Globus pallidus (tissue), 1 donor: ENCODE data around the gene GIMAP7.
"Not testable (repeated sequence)": the region's sequence is repeated elsewhere in the genome, so short reads cannot be mapped to it uniquely, and the experiment has no call there.

Source experiments
- DNase-seq: peaks from one replicate; pipeline ENCODE4 v3.0.0-alpha.2; 2015; ENCODE audit warnings: low spot score

The GIMAP7 gene

DNA sequence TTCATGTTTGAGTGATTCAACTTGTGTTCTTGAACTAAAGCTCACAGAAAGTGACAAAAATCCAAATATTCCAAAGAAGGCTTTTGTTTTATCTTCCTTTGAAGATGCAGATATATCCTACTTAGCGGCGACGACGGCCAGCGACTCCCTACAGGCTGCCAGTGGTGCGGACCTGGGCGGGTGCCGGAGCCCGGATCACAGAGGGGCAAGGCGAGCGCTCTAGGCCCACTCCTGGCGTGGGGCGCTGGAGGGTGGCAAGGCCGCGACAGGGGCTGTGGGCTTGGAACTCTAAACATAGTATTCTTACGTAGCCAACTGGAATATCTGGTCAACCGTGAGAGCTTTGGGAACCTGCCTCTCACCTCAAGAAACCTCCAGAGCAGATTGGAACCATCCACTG lies 914 bp upstream of the GIMAP7 start:
- DNase-seq: no peak

DNA sequence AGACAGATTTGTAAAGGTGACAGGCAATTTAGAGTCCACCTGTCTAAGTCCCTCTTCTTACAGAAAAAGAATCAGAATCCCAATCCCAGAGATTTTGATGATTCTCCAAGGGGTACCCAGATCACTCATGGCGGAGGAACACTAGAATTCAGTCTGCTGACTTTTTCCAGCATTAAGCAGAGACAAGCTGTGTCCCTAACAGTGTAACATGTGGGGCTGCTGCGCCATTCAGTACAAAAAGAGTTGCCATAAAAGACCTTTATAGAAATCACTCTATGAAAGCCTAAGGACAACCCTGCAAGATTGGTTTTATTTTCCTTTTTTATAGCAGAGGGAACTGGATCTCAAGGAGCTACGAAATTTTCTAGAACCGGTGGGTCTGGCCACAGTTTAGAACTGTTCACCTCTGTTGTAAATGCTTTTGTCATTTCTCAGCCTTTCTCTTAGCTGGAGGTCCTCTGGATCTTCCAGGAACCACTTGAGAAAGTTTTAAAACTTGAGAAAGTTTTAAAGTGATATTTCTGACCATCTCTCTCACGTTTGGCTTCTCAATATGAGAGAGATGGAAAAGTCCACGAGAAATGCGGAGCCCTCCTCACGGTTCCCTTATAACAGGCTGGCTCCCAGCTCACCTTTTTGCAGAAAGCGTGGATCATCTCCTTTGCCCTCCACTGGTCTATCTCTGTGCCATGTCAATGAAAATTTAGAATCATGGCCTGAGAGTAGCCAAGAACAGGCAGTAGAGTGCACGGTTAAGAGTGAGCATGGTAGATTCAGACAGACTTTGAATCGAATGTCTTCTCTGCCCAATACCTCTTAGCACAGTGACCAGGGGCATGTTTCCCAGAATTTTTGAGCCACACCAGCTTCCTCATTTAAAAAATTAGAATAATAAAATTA lies 826 bp downstream of the GIMAP7 start:
- no peak for DNase-seq

DNA sequence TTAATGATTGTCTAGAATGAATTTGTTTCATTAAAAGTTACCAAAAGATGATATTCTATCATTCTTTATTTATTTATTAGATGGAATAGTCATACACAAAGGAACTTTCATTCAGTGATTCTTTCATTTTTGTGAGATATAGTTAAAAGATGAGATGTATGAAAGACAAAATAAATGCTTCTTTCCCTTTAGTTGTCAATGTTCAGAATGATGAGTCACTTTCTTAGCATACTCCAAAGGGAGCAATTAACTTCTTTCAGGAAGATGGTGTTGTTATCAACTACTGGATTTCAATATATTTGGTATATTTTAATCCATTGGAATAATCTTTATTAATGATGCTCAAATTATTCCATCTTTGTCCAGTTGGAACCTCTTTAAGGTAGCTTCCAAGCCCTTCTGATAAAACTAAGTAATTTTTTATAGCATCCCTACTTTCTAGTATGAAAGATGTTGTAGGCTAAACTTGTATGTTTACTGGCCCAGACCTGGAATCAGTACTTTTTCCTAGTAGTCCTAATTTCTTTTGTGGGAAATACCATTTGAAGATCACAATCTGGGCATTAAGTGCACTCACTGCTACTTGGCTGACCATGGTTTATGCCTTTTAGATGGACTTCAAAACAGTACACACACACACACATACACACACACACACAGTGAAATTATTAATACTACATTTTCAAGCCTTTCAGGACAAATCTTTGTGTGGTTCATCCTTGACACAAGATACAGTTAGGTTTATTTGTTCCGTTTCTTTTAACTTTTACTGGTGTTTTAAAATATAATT lies 2.5 kb downstream of the GIMAP7 start:
- DNase-seq: no peak

DNA sequence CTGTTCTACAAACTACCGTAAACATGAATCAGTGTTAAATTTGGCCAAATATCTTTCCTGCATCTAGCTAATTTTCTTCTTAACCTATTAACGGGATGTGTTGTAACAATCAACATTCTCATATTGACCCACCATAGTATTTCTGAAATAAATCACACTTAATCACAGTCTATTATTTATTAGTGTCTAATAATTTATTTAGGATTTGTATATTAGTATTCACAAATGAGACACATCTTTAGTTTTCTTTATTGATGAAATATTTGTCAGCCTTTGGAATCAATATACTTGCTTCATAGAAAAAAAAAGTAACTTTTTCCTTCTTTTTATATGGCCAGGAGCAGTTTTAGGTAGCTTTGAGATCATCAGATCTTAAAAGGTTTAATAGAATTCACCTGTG lies 4.6 kb downstream of the GIMAP7 start:
- DNase-seq: no peak

DNA sequence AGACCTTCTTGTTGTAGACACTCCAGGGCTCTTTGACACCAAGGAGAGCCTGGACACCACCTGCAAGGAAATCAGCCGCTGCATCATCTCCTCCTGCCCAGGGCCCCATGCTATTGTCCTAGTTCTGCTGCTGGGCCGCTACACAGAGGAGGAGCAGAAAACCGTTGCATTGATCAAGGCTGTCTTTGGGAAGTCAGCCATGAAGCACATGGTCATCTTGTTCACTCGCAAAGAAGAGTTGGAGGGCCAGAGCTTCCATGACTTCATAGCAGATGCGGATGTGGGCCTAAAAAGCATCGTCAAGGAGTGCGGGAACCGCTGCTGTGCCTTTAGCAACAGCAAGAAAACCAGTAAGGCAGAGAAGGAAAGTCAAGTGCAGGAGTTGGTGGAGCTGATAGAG lies 5.5 kb downstream of the GIMAP7 start:
- DNase-seq: no peak

DNA sequence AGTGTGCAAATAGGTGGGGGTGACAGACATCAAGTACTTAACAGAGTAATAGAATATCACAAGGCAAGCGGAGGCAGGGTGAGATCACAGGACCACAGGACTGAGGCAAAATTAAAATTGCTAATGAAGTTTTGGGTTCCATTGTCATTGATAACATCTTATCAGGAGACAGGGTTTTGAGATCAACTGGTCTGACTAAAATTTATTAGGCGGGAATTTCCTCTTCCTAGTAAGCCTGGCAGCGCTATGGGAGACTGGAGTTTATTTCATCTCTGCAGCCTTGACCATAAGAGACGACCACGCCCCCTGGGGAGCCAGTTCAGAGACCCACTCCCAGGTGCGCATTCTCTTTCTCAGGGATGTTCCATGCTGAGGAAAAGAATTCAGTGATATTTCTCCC lies 8.3 kb downstream of the GIMAP7 start:
- not testable (repeated sequence) for DNase-seq

DNA sequence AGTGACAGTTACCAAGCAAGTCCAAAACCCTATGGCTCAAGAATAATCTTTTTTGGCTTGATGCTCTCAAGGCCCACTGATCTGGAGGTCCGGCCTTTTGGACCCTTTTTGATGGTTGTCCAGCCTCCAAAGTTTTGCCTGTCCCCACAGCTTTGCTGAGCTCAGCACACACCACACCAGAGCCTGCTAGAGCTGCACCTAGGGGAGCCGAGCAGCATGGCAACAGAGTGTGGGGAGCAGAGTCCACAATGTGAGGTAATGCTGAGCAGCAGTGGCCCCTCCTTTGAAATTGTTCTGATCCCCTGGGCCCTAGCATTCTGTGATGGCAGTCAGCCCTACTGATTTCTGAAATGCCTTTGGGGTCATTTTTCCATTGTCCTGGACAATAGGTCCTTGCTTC lies 9.3 kb downstream of the GIMAP7 start:
- no peak for DNase-seq

DNA sequence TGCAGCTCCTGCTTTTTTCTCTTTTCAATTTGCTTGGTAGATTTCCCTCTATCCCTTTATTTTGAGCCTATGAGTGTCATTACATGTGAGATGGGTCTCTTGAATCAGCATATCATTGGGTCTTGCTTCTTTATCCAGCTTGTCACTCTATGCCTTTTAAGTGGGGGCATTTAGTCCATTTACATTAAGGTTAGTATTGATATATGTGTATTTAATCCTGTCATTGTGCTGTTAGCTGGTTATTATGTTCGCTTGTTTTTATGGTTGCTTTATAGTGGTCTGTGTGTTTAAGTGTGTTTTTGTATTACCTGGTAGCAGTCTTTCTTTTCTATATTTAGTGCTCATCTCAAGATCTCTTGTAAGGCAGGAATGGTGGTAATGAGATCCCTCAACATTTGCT lies 17.0 kb downstream of the GIMAP7 start:
- no peak for DNase-seq

DNA sequence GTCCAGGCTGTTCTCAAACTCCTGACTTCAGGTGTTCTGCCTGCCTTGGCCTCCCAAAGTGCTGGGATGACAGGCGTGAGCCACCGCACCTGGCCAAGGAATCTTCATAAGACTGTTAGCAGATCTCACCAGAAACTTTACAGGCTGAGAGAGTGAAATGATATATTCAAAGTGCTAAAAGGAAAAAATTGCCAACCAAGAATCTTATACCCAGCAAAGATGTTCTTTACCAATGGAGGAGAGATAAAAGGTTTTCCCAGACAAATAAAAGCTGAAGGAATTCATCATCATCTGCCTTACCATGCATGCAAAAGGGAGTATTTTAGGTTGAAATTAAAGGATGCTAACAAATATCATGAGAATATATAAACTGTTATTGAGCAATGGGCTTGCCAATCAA lies 23.6 kb downstream of the GIMAP7 start:
- no peak for DNase-seq

DNA sequence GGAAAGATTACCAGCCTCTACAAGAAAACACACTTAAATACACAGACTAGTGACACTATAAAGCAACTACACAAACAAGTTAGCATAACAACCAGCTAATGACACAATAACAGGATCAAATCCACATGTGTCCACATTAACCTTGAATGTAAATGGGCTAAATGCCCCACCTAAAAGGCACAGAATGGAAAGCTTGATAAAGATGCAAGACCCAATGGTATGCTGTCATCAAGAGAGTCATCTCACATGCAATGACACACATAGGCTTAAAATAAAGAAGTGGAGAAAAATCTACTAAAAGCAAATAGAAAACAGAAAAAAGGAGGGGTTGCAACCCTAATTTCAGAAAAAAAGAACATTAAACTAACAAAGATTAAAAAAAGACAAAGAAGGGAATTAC lies 38.5 kb downstream of the GIMAP7 start:
- no peak for DNase-seq

DNA sequence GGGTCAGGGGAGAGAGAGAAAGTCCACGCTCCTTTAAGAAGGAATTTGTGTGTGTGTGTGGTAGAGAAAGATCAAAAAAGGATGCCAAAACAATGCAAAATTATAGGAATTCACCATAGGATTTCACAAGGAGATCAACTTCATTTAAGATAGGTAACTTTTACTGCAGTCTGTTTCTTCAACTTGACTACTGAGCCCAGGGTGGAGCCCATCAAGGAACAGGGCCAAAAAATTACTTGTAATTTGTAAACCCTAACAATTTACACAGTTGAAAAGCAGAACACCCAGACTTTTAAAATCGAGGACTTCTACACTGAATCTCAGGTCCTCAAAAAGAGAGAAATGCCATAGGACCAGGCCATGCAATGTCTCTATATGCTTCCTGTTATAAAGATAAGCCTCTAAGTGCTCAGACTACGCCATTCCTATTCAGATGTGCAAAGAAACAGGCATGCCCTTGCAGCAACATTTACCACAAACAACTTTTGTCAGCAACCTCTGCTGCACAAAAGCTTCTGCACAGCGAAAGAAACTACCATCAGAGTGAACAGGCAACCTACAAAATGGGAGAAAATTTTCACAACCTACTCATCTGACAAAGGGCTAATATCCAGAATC lies 42.0 kb downstream of the GIMAP7 start:
- DNase-seq: no peak

DNA sequence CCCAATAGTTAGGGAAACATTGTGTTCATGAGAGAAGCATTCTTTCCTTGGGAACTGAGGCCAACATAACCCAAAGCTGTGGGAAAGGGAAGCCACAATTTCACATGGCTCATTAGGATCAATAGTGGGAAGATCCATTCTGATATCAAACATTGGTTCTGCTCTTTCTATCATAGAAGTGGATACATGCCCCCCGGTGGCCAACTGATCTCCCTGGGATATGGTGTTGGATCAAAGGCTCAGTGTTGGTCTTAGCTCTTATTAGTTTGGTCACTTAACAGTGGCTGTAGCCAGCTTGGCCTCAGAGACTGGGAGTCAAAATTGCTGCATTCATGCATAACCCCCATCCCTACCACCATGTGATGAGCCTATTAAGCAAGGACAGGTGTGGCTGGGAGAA lies 45.8 kb downstream of the GIMAP7 start:
- no peak for DNase-seq

DNA sequence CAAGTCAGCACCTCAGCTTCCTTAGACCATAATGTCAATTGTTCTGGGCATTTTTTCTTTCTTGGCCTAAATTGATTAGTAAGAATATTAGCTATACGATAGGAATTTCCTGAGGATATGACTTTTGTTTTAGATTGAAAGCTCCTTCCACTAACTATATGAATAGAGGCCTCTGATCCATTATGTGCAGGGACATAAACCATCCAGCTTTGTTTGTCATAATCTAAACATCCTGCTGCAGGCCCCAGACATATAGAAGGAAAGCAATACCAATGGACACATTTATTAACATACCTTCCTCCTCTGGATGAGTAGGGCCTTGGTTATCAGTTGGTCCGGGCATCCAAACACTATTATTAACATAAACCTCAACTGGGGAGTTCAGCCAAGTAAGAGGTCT lies 48.2 kb downstream of the GIMAP7 start:
- DNase-seq: no peak

DNA sequence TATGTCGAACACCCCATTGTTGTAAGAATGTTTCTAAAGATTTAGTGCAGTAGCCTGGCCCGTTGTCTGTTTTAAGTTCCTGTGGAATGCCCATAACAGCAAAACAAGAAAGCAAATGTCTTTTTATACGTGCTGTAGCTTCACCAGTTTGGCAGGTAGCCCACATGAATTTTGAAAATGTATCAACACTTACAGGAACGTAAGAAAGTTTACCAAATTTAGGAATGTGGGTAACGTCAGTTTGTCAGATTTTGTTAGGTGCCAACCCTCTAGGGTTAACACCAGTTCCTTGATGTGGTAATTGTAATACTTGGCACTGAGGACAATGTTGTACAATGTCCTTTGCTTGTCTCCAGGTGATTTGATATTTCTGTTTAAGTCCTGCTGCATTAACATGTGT lies 49.3 kb downstream of the GIMAP7 start:
- DNase-seq: no peak

DNA sequence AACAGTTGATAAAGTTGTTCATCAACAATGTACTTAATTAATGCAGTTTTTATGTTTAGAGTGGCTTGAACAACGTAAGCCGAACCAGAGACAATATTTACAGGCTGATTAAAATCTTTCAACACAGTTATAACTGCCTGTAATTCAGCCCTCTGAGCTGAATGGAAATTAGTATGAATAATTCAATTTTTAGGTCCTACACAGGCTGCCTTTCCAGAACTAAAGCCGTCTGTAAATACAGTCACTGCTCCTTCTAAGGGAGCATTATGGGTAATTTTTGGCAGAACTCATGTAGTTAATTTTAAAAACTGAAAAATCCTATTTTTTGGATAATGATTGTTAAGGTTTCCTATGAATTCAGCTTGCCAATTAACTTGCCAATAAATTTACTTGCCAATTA lies 49.9 kb downstream of the GIMAP7 start:
- no peak for DNase-seq

DNA sequence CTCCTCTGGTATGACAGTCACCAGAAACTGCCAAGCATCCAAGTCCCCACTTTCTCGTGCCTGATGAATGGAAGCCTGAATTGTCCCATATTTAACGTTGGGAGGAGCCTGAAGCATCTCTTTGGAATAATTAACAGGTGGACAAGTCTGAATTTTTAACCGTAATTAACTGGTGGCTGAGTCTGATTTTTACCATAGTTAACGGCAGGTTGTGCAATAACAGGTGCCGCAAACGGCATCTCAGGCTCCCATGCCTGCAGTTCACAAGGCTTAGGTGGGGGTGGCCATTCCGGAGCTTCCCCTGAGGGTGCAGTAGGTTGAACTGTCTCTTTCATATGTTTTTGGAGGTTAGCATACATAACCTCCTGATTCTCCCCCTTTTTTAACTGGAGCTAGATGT lies 50.6 kb downstream of the GIMAP7 start:
- DNase-seq: no peak

DNA sequence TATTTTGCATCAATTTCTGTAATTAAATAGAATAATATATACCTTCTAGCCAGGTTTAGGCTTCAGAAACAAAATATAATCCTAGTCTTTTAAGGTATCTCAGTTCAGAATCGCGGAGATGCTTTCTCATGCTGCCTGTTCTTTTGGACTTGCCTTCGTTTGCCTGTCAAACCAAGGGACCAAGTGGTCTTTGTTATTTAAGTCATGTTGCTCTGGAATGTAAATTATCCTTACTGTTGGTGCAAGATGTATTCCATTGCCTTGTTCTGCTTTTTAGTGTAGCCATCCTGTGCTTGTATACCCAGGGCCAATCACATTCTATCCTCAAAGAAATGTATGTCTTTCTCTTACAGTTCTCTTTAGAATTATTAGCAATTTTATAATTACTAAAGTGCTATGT lies 51.5 kb downstream of the GIMAP7 start:
- no peak for DNase-seq

DNA sequence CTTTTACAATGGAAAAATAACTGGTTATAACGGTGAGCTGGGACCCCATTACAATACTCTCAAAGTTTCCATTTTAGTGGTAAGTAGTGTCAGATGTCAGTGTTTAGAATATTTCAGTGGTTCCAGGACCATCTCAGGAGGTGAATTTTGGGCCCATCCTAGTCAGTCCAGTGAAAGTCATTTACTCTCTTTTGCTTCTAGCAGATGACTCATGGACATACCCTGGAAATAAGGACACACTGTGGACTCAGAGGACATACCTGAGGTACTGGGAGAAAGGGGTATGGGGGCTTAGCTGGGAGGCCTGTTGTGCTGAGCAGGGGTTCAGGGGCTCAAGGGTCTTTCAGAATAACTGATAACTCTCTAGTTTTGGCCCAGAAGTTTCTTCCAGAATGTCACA lies 51.9 kb downstream of the GIMAP7 start:
- DNase-seq: no peak

DNA sequence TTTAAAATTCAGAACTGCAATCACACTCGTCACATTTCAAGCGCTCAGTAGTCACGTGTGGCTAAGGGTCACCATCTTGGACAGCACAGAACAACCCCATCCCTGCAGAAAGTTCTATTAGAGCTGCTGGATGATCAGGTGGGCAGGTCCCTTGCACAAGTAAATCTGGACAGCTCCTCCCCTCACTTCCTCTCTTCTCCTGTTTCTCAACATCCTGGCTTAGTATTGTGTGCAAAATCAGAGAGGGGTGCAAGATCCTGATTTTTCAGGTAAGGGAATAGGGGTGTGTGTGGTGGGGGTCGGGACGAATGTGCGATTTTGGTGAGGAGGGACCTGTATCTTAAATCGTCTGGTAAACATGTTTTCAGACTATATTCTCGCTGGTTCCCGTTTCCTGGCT lies 52.5 kb downstream of the GIMAP7 start, which contains the start of gene GIMAP4:
TSS of gene GIMAP4 (plus strand) at position 222 of the 400 bp plus-strand sequence. CDS start 2,512 bp downstream, outside the sequence.
- DNase-seq: peak; percentile 23

DNA sequence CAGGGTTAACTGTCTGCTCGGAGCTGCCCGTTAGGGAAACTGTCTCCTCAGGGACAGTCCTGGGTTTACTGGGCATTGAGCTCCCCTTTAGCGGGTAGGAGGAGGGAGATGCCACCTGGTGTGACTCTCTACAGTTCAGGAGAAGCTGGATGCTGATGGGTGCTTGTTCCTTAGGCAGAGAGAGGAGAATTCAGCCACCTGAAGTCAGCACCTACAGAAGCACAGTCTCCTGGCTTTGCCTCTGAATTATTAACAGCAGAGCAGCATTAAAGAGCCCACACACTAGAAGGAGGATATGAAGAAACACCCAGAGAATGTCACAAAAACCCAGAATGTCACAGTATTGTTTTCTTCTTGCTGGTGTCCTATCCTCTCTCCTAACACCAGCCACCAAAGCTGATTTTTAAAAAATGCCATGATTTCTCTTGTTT lies 53.2 kb downstream of the GIMAP7 start:
- no peak for DNase-seq

DNA sequence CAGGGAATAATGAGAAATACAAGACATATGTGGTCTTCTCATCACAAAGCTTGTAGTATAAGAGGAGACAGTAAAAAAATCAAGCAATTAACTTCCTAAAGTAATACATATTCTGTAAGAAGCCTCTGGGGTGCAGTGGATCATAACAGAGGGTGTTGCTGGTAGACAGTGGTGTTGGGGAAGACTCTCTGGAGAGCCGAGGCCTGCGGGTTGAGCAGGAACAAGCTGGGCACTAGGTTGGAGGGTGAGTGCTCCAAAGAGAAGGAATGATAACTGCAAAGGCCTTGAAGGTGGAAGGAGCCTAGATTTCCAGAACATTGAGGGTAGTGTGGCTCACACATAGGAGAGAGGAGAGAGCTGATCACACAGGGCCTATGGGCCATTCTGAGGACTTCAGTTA lies 54.0 kb downstream of the GIMAP7 start:
- DNase-seq: no peak

DNA sequence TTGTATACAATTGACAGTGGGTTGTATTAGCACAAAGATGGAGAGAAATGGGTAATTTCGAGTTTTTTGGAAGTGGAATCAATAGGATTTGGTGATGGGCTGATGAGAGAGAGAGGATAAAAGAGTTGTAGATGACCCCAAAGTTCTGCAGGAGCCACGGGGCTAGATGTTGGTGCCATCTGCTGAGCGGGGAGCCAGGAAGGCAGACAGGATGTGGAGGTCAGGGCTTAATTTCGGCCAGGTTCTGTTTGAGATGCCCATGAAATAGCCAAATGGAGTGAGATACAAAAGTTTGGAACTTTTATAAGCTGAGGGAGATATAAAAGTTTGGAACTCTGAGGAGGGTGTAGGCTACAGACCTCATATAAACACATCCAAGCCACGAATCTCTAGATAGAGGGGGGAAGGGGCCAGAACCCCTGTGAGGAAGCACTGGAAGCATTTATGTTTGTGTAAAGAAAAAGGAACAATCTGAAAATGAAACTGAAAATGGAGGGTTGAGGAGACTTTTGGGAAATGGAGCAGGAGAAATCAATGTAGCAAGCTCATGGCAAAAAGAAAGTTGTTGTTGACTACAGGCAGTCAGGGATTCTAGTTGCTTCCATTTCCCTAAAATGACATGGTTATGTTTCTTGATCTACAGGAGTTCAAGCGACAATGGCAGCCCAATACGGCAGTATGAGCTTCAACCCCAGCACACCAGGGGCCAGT lies 54.7 kb downstream of the GIMAP7 start:
- no peak for DNase-seq
